Eye (tissue), 1 donor: Measurements from ENCODE around the gene STX10.

ENCODE experiments used
- DNase-seq: peaks from one replicate; pipeline ENCODE4 v3.0.0-alpha.2; 2015

The STX10 gene

DNA sequence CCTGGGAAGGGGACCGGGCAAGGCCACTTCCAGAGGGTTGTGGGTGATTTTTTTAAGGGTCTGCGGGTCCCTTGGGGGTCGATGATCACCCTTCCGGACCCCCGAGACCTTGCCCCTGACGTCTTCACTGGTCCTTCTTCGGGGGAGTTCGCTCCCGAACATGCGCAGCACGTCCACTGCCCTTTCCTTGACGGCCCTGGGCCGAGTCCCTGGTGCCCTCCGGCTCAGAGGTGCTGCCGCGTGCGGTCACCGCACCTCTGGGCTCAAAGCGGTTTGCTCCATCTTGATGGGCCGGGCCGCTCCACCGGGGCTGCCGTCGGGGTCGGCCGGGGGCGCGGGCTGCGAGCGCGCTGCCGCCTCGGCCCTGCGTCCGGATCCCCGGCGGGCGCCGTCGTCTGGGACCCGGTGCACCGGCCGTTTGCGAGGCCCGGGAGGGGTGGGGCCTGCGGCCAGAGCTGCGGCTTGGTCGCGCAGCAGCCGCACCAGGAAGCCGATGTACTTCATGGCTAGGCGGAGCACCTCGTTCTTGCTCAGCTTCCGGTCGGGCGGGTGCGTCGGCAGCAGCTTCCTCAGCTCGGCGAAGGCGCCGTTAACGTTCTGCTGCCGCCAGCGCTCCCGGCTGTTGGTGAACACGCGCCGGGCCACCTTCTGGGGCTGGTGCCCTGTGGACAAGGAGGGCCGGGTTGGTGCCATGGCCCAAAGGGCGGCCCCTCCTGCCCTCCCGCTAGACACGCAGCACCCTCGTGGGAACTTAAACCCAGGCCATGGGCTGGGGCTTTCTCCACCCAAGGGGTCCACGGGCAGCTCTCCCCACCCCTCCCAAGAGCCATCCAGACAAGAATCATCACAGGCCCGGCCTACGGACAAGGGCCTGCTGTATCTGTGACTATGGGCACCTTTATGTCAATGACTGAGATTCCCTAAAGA, 50.8 kb downstream of the STX10 start:
- DNase-seq: peak; percentile 51

DNA sequence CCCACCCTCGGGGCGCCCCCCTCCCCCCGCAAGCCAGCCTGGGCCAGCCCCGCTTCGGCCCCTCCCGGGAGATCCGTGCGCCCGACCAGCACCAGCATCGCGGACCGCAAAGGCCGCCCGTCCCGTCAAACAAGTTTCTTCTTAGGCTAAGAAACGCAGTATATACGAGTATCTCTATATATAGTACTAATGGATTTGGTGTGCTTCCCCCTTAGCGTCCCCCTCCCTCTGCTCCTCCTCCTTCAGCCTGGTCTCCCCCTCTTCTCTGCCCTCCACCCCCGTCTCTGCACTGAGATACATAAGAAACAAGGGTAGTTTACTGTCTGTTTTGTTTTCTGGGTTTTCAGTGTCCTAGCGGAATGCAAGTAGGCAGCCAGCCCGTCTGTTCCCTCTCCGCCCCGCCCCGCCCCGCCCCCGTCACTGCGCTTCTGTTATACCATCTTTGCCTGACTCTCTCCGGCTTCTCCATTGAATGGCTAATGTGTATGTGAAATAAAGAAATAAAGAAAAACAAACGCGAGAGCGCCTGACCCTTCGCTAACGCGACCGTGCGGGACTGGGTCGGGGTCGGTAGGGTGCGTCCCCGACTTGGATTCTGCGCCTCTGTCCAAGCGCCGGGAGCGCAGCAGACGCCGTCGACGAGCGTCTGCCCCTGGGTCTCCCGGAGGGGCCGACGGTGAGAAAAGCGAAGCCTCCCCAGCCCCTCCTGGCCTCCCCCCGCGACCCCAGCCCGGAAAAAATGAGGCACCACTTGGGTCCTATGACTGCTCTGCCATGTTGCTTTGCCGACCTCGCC, 51.7 kb downstream of the STX10 start:
- peak; percentile 68 for DNase-seq

DNA sequence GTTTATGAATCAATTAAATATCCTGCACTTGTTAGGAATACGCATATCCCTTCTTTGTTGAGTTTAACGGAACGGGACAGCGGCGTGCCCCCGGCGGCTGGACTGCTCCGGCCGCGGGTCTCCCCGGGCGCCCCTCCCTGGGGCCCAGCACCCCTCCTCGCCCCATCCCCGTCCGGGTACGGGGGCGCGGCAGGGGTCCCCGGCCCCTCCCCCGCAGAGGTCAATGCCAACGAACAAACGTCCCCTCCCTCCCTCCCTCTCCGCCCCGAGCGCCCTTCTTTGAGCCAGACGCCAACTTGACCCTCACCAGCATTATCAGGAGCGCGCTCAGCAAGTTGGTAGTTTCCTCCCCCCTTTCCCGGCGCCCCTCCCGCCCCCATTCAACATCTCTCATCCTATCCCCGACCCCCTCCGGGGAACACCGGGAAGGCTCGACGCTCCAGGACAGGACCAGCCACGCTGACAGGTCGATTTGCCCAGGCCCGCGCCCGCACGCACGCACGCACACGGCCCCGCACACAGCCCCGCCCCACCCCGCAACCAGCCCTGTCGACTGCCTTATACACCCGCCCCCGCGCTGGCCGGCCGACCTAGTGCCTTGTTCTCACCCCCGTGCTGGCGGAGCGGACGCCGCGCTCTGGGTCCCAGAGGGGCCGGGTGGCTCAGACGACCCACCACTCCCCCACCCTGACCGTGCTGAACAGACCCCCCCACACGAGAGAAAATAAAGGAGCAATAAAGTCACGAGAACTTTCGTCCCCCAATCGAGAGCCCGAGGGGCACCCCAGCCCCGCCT, 52.5 kb downstream of the STX10 start:
- DNase-seq: no peak

DNA sequence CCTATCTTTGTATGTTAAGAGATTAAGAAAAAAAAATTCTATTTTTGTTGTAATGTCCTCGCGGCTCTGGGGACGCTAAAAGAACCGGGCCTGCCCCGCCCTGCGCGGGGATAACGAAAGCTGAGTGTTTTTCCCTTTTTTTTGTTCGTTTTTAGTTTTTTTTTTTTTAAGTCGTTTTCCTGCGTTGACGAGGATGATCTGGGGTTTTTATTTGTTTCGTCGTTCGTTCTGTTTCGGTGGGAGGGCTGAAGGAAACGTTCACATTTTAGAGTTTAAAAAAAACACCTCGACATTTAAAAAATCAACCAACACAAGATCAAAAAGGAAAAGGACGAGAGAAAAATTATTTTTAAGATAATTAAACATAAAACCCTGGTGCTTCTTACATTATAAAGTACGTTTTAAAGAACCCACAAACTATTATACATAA, 53.1 kb downstream of the STX10 start:
- DNase-seq: peak; percentile 57

DNA sequence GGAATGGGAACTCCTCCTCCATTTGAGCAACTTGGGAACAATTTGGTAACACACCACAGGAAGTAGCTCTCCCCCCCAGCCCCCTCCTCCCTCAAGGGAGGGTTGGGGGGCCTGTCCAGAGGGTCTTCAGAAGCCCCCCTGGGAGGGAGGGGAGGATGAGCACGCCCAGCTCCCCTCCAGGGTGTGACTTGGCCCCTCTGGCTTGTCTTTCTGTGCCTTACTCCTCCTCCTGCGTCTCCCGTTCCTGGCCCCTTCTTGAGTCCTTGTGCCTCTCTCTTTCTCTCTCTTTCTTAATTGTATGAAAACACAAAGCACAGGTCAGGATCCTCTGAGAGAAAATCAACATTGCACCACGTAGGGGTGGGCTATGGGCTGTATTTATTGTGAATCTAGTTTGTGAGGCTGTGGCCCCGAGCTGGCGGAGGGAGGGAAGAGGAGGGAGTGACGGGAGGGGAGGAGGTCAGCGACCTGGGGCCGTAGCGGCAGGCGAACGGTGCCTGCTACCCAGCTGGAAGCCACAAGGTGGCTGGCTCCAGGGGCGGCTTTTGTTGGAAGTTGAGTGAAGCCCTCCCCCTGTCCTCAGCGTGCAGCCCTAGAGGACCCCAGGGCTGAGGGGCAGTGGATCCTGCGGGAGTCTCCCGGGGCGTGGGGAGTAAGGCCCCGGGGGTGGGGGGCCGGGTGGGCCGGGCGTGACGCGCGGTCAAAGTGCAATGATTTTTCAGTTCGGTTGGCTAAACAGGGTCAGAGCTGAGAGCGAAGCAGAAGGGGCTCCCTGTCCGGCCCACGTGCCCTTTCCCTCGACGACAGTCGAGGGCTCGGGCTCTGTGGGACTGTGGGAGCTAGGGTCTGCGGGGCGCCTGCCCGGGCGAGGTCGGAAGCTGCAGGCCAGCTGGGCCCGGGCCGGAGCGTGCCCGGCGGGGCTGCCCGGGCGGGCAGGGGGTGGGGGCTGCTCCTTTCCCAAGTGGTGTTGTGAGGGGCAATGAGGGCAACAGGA, 53.9 kb downstream of the STX10 start:
- peak; percentile 70 for DNase-seq

DNA sequence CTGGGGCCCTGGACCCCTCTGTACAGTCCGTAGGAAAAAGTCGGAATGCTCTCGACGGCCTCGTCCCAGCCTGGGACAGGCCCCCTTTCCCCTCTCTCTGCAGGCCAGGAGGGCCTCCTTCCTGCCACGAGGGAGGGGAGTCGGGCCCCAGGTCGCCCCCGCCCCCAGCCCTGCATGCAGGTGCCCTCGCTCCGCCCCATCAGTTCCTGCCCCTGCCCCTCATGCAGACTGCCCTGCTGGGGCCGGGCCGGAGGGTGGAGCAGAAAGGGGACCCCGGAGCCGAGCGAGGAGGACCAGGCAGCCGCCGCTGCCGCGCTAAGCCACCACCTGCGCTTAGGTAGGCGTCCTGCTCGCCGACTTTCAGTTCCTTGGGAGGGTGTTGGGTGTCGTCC, 54.8 kb downstream of the STX10 start:
- DNase-seq: no peak

DNA sequence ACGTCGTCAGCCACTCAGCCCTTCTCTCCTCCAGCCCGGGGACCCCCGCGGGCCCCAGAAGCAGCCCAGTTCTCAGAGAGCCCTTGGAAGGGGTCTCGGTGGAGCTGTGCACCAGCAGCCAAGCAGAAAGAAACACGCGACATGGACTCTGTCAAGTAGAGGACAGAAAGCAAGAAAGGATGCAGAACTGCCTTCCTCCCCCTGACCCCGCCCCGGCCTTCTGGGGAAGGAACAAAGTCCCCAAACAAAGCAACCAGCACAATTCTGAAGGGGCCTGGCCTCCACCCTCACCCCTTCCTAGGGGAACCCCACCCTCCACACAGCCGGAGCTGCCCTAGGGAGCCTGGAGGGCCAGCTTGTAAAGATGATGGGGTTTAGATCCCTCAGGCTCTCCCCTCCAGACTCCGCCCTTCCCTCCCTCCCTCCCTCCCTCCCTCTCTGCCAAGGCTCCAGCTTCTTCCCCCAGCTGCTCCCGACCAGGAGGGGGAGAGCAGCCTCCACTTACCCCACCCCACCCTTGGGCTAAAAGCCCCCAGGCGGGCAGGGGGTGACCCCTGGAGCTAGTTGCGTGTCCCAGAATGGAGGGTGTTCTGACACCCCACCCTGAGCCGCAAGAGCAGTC, 55.3 kb downstream of the STX10 start:
- DNase-seq: peak; percentile 62

DNA sequence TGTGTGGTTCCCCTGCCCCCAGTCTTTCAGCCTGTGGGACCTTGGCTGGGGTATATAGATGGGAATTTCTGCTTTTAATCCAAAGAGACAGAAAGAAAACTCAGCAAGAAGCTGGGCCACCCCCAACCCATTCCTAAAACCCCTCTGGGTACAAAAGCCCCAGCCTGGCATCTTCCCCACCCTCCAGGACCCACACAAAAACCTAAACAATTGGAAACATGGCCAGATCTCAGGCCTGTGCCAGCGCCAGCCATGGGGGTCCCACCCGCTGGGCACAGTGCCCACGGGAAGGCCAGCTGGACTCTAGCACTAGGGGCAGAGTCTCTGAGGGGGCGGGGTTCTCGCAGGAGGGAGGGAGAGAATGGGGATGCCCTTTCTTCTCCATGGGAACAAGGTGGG, 56.1 kb downstream of the STX10 start:
- no peak for DNase-seq
